BLaER1 treated with 17β-estradiol and CSF1 and Interleukin-3, amounts not matched to agents 10 nM and 100 nM (cell line): ENCODE data around the gene FSD1L.

ENCODE experiments used
- H3K27ac ChIP-seq, 11 experiments: shearing (Covaris generic); formaldehyde crosslinking; 2 replicates each; pipeline ENCODE4 v1.8.1; 2022
- H3K27me3 ChIP-seq, 11 experiments: shearing (Covaris generic); formaldehyde crosslinking; 2 replicates each; pipeline ENCODE4 v1.8.1; 2022
- H3K36me3 ChIP-seq, 11 experiments: shearing (Covaris generic); formaldehyde crosslinking; 2 replicates each; pipeline ENCODE4 v1.8.1; 2022
- H3K4me1 ChIP-seq, 10 experiments: shearing (Covaris generic); formaldehyde crosslinking; 2 replicates each; pipeline ENCODE4 v1.8.1; 2022
- H3K4me2 ChIP-seq, 11 experiments: shearing (Covaris generic); formaldehyde crosslinking; 2 replicates each; pipeline ENCODE4 v1.8.1; 2022
- H3K4me3 ChIP-seq, 10 experiments: shearing (Covaris generic); formaldehyde crosslinking; 2 replicates each; pipeline ENCODE4 v1.8.1; 2022
- H3K9ac ChIP-seq, 11 experiments: shearing (Covaris generic); formaldehyde crosslinking; 2 replicates each; pipeline ENCODE4 v1.8.1; 2022
- H3K9me3 ChIP-seq, 11 experiments: shearing (Covaris generic); formaldehyde crosslinking; replicated peaks in 1 of 11; 2 replicates each; pipeline ENCODE4 v1.8.1; 2022
- H4K20me1 ChIP-seq, 11 experiments: shearing (Covaris generic); formaldehyde crosslinking; 2 replicates each; pipeline ENCODE4 v1.8.1; 2022
- Cebpa-rat ChIP-seq, 11 experiments: shearing (Covaris generic); IDR thresholded peaks; 2 replicates each; pipeline ENCODE4 v1.8.1; 2022

Gene FSD1L

DNA sequence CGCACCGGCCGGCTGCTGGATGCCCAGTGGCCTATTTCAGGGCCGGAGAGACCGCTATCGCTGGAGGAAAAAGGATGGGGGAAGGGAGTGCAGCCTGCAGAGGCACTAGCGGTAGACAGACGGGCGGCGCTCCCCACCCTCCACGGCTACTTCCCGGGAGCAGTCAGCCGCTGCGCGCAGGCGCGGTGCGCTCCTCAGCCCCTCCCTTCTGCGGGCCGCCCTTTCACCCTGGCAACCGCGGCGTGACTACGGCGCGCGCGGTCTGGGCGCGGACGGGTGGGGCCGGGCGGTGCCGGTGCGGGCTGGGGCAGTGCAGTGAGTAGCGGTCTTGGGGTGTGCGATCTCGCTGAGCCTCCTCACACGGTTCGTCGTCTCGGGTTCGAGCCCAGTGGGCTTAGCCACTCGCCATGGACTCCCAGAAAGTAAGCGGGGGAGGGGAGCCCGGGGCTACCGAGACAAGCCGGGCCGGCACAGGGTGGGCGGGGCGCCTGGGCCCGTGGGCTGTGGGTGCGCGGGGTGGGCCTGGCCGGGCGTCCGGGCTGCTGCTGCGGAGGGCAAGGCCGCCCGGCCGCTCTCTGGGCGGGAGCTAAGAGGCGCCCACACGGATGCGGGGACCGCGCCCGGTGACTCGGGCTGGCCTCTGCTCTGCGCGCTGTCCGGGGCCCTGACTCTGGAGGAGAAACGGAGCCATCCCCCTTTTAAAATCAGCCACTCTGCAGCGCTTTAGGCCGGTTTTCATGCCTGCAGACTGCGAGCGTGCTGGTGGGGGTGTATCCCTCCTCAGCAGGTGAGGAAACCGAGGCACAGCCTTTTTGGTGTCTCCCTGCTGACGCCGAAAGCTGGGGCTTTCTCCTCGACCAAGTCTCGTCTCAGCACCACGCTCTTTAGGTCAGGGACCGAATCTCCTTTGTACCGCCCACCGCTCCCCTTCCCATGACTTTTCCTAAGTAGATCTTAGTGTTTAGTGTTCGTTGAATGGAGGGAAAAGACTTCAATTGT lies at the start of gene FSD1L:
Gene FSD1L, plus strand, starts transcription at position 221 of the 999 bp plus-strand sequence. Its CDS starts 187 bp downstream, at position 408.
- H3K36me3 ChIP-seq = 0 out of 22 replicates have a peak, but pooled peaks cover 0 to under 1% (median 0%) of the 10 kb centered on the region in 11 experiments
- peaks cover 17 to 46% (median 22%) of the 10 kb centered on the region in 10 experiments for H3K4me1 ChIP-seq
- H3K9me3 ChIP-seq = no peaks in the 10 kb centered on the region
- no peaks in the 10 kb centered on the region for H3K27me3 ChIP-seq
- TF ChIP-seq Cebpa-rat (IDR thresholded peaks at IDR 0.05) = no peak
- H4K20me1 ChIP-seq = peaks cover 0 to 37% (median 0%) of the 10 kb centered on the region in 11 experiments; a peak in 4 of 22 replicates
- H3K4me3 ChIP-seq = peak within 1 kb of the TSS; percentile 73 to 87 (median 82)
- peak within 1 kb of the TSS; percentile 77 to 86 (median 83) for H3K9ac ChIP-seq
- peak within 1 kb of the TSS; percentile 86 to 97 (median 91) for H3K4me2 ChIP-seq
- peak within 1 kb of the TSS; percentile 55 to 84 (median 78); a peak in 21 of 22 replicates for H3K27ac ChIP-seq

DNA sequence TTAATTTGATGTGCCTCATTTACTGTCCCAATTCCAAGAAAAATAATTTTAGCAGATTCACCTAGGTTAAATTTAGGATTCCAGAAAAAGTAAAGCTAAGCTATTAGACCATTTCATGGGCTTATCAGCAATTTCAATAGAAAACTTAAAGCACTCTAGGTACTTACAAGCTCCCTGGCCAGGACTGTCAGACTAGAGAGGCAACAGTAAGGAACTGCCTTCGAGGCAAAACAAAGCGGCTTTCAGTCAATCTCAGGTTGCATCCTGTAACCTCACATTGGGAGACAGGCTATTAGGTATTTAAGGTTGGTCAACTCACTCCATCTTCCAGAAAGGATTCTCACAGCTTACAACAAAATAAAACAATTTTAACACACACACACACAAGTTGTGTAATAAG lies 48.7 kb upstream of the FSD1L start:
- H3K27ac ChIP-seq = no peak overlapping the region
- no peak overlapping the region for H3K4me2 ChIP-seq
- no peaks in the 10 kb centered on the region for H4K20me1 ChIP-seq
- H3K4me3 ChIP-seq = no peak overlapping the region
- H3K9ac ChIP-seq = no peak overlapping the region
- H3K4me1 ChIP-seq = peaks cover 0 to 36% (median 23%) of the 10 kb centered on the region in 10 experiments; a peak in 15 of 20 replicates
- H3K27me3 ChIP-seq = 0 out of 22 replicates have a peak, but pooled peaks cover 0 to 4% (median 0%) of the 10 kb centered on the region in 11 experiments
- no peaks in the 10 kb centered on the region for H3K36me3 ChIP-seq
- H3K9me3 ChIP-seq = no peaks in the 10 kb centered on the region
- no peak for TF ChIP-seq Cebpa-rat (IDR thresholded peaks at IDR 0.05)

DNA sequence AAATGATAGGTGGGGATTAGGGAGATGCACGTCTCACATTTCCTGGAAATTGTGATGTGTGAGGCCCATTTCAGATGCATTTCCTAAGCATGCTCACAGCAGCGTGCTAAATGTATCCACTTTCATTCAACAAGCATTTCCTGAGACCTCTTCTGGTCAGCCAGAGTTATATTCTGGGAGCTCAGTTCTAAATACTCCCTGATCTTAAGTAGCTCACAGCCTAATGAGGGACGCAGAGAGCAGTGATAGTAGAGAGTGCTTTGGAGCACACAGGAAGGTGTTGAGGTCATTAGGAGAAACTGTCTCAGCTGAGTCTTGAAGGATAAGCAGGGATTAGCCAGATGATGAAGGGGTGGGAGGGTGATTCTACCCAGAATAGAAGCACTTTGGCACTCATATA lies 46.2 kb upstream of the FSD1L start:
- peaks cover 11 to 61% (median 45%) of the 10 kb centered on the region in 10 experiments for H3K4me1 ChIP-seq
- no peaks in the 10 kb centered on the region for H4K20me1 ChIP-seq
- H3K9ac ChIP-seq = no peak overlapping the region
- H3K4me3 ChIP-seq = no peak overlapping the region
- no peak overlapping the region for H3K27ac ChIP-seq
- H3K36me3 ChIP-seq = no peaks in the 10 kb centered on the region
- peaks cover 0 to 15% (median 0%) of the 10 kb centered on the region in 11 experiments; a peak in 1 of 22 replicates for H3K27me3 ChIP-seq
- no peak for TF ChIP-seq Cebpa-rat (IDR thresholded peaks at IDR 0.05)
- H3K9me3 ChIP-seq = peaks cover 0 to 5% (median 4%) of the 10 kb centered on the region in 11 experiments; a peak in 12 of 22 replicates
- peak overlapping the region in 8 of 11 experiments; percentile 18 to 68 (median 48); a peak in 15 of 22 replicates for H3K4me2 ChIP-seq

DNA sequence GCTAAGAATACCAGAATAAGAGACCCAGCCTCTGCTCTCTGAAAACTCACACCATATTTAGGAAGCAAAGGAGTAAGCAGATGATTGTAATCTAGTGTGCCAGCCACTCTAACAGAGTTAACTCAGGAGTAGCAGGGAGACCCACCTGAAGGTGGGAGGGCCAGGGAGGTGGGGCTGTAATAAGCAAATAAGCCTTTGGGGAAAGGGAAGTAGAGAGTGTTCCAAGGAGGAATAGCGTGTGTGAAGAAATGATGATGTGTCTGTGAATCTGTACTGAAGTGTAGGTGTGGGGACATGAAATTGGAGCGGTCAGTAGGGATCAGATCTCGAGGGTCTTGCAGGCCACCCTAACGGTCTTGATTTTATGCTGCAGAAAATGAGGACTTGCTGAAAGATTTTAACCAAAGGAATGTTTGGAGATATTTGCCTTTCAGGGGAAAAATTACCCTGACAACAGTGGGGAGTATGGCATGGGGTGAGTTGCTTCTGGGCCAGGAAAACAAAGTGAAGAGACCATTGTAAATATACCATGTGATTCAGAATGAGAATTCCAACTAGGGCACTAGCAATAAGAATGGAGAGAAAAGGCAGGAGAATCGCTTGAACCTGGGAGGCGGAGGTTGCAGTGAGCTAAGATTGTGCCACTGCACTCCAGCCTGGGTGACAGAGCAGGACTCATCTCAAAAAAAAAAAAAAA lies 44.1 kb upstream of the FSD1L start:
- H3K4me3 ChIP-seq = no peak overlapping the region
- no peak for TF ChIP-seq Cebpa-rat (IDR thresholded peaks at IDR 0.05)
- H3K27me3 ChIP-seq = peaks cover 0 to 15% (median 0%) of the 10 kb centered on the region in 11 experiments; a peak in 1 of 22 replicates
- no peaks in the 10 kb centered on the region for H3K36me3 ChIP-seq
- peak overlapping the region in 8 of 11 experiments; percentile 6 to 77 (median 71); a peak in 12 of 22 replicates for H3K4me2 ChIP-seq
- H4K20me1 ChIP-seq = no peaks in the 10 kb centered on the region
- H3K27ac ChIP-seq = no peak overlapping the region
- H3K9ac ChIP-seq = no peak overlapping the region
- H3K9me3 ChIP-seq = peaks cover 10 to 25% (median 24%) of the 10 kb centered on the region in 11 experiments; a peak in 21 of 22 replicates
- peaks cover 11 to 61% (median 45%) of the 10 kb centered on the region in 10 experiments for H3K4me1 ChIP-seq

DNA sequence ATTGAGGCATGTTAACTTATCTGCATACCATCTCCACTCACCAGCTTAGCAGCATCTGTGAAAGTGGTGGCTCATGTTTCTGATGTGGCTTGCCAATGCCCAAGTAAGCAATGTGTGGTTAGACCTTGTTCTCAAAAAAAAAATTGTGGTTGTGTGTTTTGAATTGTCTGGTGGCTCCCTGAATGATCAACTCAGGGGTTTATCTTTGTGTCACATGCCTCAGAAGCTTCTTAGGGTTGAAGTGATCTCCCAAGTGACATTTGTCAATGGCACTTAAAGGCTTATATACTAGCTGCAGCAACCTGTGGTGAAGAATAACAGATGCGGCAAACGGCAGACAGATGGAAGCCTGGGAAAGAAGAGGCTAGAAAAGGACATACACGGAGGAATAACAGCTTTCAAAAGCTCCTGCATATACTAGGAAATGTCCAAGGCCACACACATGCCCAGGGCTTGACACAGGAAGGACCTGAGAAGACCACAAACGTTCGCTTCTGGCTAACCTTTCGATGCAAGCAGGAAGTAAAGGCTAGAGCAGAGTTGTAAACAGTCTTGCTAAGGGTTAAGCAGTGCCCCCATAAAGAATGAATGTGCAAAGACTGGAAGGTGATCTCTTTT lies 42.2 kb upstream of the FSD1L start:
- Histone ChIP-seq H3K9ac (0 out of 22 replicates have a peak overlapping the region, but pooled peaks of 1 of the 11 experiments have one; percentile 9), H3K9me3 (peaks cover 18 to 44% (median 41%) of the 10 kb centered on the region in 11 experiments; a peak in 21 of 22 replicates), H3K4me2 (peak overlapping the region; percentile 48 to 77 (median 74)), H3K4me1 (peaks cover 11 to 67% (median 45%) of the 10 kb centered on the region in 10 experiments), H3K27me3 (peaks cover 0 to 15% (median 0%) of the 10 kb centered on the region in 11 experiments; a peak in 1 of 22 replicates), H3K36me3 (no peaks in the 10 kb centered on the region), H4K20me1 (no peaks in the 10 kb centered on the region), H3K4me3 (peak overlapping the region in 3 of 10 experiments; percentile 13 to 21 (median 20); a peak in 3 of 20 replicates), H3K27ac (peak overlapping the region in 2 of 11 experiments; percentile 12 to 25; a peak in 2 of 22 replicates)
- TF ChIP-seq Cebpa-rat (IDR thresholded peaks at IDR 0.05) = no peak

DNA sequence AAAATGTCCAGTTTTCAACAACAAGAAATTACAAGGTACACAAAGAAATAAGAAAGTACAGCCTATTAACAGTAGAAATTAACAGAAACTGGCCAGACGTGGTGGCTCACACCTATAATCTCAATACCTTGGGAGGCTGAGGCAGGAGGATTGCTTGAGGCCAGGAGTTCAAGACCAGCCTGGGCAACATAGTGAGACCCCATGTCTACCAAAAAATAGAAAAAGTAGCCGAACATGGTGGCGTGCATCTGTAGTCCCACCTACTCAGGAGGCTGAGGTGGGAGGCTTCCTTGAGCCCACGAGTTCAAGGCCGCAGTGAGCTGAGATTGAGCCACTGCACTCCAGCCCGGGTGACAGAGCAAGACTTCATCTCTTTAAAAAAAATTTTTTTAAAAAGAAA lies 41.5 kb upstream of the FSD1L start:
- Histone ChIP-seq H3K9me3 (peaks cover 21 to 51% (median 49%) of the 10 kb centered on the region in 11 experiments), H3K36me3 (no peaks in the 10 kb centered on the region), H3K27me3 (peaks cover 0 to 15% (median 0%) of the 10 kb centered on the region in 11 experiments; a peak in 1 of 22 replicates), H4K20me1 (no peaks in the 10 kb centered on the region), H3K9ac (no peak overlapping the region), H3K4me2 (peak overlapping the region in 9 of 11 experiments; percentile 63 to 77 (median 75); a peak in 16 of 22 replicates), H3K4me1 (peaks cover 11 to 60% (median 42%) of the 10 kb centered on the region in 10 experiments), H3K27ac (no peak overlapping the region; a peak in 1 of 22 replicates), H3K4me3 (peak overlapping the region in 1 of 10 experiments; percentile 21; a peak in 1 of 20 replicates)
- no peak for TF ChIP-seq Cebpa-rat (IDR thresholded peaks at IDR 0.05)

DNA sequence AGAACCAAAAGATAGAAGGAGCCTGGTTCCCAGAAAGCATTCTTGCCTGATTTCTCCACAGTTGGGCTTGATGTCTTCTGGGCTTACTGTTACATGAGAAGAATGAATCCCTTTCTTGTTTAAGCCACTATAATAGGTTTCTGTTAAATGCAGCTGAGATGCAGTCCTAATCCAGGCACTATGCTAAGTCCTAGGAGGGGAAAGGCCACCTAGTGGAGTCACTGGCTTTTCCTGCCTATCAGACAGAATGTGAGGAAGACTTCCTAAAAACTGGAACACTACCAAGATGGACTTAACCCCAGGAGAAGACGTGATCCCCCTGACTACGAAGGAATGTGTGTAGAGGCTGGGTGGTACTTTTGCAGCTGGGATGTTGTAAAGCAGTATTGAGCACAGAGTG lies 34.3 kb upstream of the FSD1L start:
- TF ChIP-seq Cebpa-rat (IDR thresholded peaks at IDR 0.05) = no peak
- Histone ChIP-seq H3K36me3 (no peaks in the 10 kb centered on the region; a peak in 1 of 22 replicates), H3K27me3 (no peaks in the 10 kb centered on the region), H3K4me2 (no peak overlapping the region), H3K4me1 (peaks cover 0 to 8% (median 0%) of the 10 kb centered on the region in 10 experiments; a peak in 4 of 20 replicates), H3K9ac (no peak overlapping the region), H3K4me3 (no peak overlapping the region), H3K27ac (no peak overlapping the region), H4K20me1 (no peaks in the 10 kb centered on the region), H3K9me3 (peaks cover 15 to 38% (median 31%) of the 10 kb centered on the region in 11 experiments)
